ENCODE results near the gene ETV6. TPM values are rescaled to one million over a fixed set of nuclear protein-coding genes. Genes with fewer than 3 reads are reported as not detected.
A peak's percentile ranks its signal among the peaks of the same experiment; 100 is the strongest.

ETV6 gene
- total RNA-seq, 3 donors from 2014 or later, result 17.8 to 58.7 (median 45.2) TPM

DNA sequence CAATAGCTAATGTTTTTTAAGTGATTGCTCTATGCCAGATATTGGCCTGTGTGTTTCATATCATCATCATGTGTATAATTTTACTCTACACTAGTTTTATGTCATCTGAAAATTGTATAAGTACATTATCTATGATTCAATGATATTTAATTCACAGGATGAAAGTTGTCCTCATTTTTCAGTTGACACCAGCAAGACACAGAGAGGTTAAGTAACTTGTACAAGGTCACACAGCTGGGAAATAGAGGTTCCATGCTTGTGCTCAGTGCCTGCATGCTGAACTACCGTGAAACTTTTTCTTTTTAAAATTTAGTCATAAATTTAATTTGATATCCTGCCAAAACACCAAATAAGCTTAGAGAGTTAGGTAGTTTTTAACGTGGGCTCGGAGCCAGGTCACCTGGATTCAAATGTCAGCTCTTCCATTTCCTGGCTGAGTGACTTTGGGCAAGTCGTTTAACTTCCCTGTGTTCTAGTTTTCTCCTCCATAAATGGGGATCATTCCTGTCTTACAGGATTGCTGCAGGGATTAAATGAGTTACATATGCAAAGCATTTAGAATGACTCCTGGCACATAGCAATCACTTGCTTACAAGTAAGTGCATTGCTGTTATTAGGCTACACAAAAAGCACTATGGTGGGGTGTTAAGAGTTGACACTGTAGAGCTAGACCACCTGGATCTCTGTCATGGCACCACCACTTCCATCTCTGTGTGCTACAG, 183.9 kb downstream of the ETV6 start:
- TF ChIP-seq POLR2A (IDR thresholded peaks at IDR 0.05) (no peak), POLR2AphosphoS5 (IDR thresholded peaks at IDR 0.05) (no peak)
- TF ChIP-seq, protein P1, sequence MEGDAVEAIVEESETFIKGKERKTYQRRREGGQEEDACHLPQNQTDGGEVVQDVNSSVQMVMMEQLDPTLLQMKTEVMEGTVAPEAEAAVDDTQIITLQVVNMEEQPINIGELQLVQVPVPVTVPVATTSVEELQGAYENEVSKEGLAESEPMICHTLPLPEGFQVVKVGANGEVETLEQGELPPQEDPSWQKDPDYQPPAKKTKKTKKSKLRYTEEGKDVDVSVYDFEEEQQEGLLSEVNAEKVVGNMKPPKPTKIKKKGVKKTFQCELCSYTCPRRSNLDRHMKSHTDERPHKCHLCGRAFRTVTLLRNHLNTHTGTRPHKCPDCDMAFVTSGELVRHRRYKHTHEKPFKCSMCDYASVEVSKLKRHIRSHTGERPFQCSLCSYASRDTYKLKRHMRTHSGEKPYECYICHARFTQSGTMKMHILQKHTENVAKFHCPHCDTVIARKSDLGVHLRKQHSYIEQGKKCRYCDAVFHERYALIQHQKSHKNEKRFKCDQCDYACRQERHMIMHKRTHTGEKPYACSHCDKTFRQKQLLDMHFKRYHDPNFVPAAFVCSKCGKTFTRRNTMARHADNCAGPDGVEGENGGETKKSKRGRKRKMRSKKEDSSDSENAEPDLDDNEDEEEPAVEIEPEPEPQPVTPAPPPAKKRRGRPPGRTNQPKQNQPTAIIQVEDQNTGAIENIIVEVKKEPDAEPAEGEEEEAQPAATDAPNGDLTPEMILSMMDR (IDR thresholded peaks at IDR 0.05), result no peak
- Histone ChIP-seq H3K4me1 (peaks cover 0 to 30% of the 10 kb centered on the region in 2 donors), H3K36me3 (no peaks in the 10 kb centered on the region), H3K9me3 (no peaks in the 10 kb centered on the region), H3K27ac (peak overlapping the region in 1 of 2 donors; percentile 2), H3K27me3 (no peaks in the 10 kb centered on the region), H3K4me3 (no peak overlapping the region)
- no peak for DNase-seq (ENCODE audit: low spot score in 2 of 2)
- intact Hi-C loops (cut with DNase I; ENCODE audit: low total_unique reads), result no loop called here

DNA sequence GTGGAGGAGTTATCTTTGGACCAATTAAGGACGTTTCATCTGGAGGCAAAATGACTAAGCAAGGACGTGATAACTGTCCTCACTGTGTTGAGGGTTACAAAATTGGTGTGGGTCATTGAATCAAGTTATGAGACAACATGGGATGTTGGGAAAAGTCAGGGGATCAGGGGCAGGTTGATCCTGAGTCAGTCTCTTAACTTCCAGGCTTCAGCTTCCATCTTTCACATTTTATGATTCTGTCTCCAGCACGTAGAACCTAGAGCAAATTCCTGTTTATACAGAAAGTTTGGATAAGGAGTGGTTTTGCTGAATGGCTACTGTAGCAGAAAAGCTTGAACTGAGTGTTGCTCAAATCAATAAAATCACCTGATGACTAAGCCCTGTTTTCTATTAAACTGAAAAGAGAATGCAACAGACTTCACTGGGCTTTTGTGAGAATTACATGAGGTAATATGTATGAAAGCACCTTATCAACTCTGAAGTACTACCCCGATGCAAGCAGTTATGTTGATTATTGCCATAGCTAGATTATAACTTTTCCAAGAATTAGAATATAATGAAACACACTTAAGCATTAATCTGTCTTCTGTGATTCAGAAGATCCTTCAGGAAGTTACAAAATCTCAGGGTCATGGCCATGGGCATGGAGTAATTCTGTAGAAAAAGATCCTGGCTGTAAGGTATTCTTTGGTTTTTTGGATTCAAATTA, 184.8 kb downstream of the ETV6 start:
- TF ChIP-seq POLR2A (IDR thresholded peaks at IDR 0.05) (no peak), POLR2AphosphoS5 (IDR thresholded peaks at IDR 0.05) (no peak)
- TF ChIP-seq, protein P1 (IDR thresholded peaks at IDR 0.05), result no peak
- Histone ChIP-seq H3K27me3 (no peaks in the 10 kb centered on the region), H3K36me3 (no peaks in the 10 kb centered on the region), H3K9me3 (no peaks in the 10 kb centered on the region), H3K4me3 (no peak overlapping the region), H3K4me1 (peaks cover 0 to 34% of the 10 kb centered on the region in 2 donors), H3K27ac (peak overlapping the region in 1 of 2 donors; percentile 2)
- intact Hi-C loops (cut with DNase I; ENCODE audit: low total_unique reads), result no loop called here
- no peak for DNase-seq (ENCODE audit: low spot score in 2 of 2)

DNA sequence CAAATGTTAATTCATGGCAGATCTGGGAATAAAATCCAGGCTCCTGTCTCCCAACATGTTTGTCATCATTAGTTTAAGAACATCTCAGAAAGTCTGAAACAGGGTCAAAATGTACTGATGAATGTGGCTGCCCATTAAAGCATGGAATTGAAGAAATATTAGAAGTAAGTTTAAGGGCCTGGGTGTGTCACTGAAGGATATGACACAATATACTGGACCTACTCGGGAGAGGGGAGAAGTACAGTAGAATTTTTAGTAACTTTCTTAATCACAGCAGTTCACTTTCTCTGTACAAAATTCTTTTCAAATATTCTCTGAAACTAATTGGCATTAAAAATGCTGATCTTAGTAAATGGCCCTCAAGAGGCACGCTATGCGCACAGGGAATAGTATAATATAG, 185.5 kb downstream of the ETV6 start:
- no peak for DNase-seq (ENCODE audit: low spot score in 2 of 2)
- Histone ChIP-seq H3K9me3 (no peaks in the 10 kb centered on the region), H3K27me3 (no peaks in the 10 kb centered on the region), H3K4me3 (no peak overlapping the region), H3K4me1 (peaks cover 0 to 31% of the 10 kb centered on the region in 2 donors), H3K27ac (no peak overlapping the region), H3K36me3 (no peaks in the 10 kb centered on the region)
- intact Hi-C loops (cut with DNase I; ENCODE audit: low total_unique reads), result no loop called here
- TF ChIP-seq, protein P1 (IDR thresholded peaks at IDR 0.05), result no peak
- TF ChIP-seq POLR2A (IDR thresholded peaks at IDR 0.05), result no peak
- TF ChIP-seq POLR2AphosphoS5 (IDR thresholded peaks at IDR 0.05), result no peak

DNA sequence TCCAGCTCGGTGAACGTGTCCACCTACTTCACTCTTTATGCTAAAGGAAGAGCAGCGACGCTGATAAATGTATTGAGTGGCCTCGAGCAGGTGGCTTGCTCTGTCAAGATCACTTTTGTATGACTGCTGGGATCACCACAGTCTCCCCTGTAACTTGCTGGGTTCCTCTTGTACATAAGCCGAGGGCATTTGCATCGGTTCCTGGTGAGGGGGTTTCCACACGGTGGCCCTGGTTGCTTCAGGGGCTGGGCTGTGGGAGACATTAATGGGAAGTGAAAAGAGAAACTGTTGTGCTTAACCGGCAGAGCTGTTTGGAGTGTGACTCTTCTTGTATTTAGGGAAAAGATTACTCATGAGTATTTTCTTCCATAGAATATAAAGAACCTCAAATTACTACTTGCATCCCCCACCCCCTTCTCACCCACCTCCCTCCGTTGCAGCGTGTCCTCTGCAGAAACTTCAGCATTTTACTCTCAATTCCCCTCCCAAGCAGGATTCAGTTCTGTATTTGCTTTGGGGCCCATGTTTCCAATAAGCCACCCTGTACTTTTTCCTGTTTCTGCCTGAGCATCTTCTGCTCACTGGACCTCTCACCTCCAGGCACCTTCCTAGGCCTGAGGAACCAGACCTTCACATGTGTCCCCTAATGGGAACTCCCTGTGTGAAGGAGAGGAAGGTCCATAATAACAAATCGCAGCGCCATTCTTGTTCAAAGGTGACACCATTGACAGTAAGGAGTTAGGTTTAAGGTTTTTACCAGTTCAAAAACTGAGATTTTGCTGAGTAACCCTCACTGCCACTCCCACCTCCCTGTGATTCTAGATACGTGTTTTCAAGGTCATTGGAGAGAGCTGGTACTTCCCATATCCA, 187.0 kb downstream of the ETV6 start:
- intact Hi-C loops (cut with DNase I; ENCODE audit: low total_unique reads), result no loop called here
- Histone ChIP-seq H3K4me3 (no peak overlapping the region), H3K27me3 (no peaks in the 10 kb centered on the region), H3K4me1 (peaks cover 0 to 24% of the 10 kb centered on the region in 2 donors), H3K36me3 (no peaks in the 10 kb centered on the region), H3K27ac (peak overlapping the region in 1 of 2 donors; percentile 54), H3K9me3 (no peaks in the 10 kb centered on the region)
- TF ChIP-seq POLR2AphosphoS5 (IDR thresholded peaks at IDR 0.05) (no peak), POLR2A (IDR thresholded peaks at IDR 0.05) (no peak)
- TF ChIP-seq, protein P1 (IDR thresholded peaks at IDR 0.05), result no peak
- DNase-seq (ENCODE audit: low spot score in 2 of 2), result no peak
